SK-N-SH treated with all-trans-retinoic acid at 6 μM for 48 hours (cell line): ENCODE data around the gene COQ10A.
A peak's percentile ranks its signal among the peaks of the same experiment; 100 is the strongest.

Experiments
- ATAC-seq: fragments of 200-7000 bp; cut with Tn5 transposase; 3 replicates; pipeline ENCODE4 v1.9.1; 2020; ENCODE audit warnings: mild to moderate bottlenecking, moderate library complexity
- ARNTL ChIP-seq: fragments of 450-650 bp; formaldehyde crosslinking; IDR thresholded peaks from 2 replicates; pipeline ENCODE4 v1.5.0; 2020; ENCODE audit warnings: low read depth, mild to moderate bottlenecking, moderate library complexity, borderline replicate concordance
- BACH2 ChIP-seq: fragments of 250-450 bp; sonication (Bioruptor Pico); IDR thresholded peaks from 2 replicates; pipeline ENCODE4 v1.9.0; 2021; ENCODE audit warnings: mild to moderate bottlenecking, borderline replicate concordance
- CREB5 ChIP-seq: fragments of 250-450 bp; sonication (Bioruptor Pico); IDR thresholded peaks from 2 replicates; pipeline ENCODE4 v1.5.1; 2020; ENCODE audit warnings: low read depth, mild to moderate bottlenecking, moderate library complexity
- CSDC2 ChIP-seq: fragments of 250-450 bp; sonication (Bioruptor Pico); IDR thresholded peaks from 2 replicates; pipeline ENCODE4 v1.5.0; 2020; ENCODE audit warnings: mild to moderate bottlenecking, moderate library complexity
- CSRNP3 ChIP-seq: fragments of 250-450 bp; sonication (Bioruptor Pico); IDR thresholded peaks from 2 replicates; pipeline ENCODE4 v1.5.1; 2021; ENCODE audit warnings: mild to moderate bottlenecking, moderate library complexity
- ESRRG ChIP-seq: fragments of 250-450 bp; sonication (Bioruptor Pico); IDR thresholded peaks from 2 replicates; pipeline ENCODE4 v1.6.1; 2021; ENCODE audit warnings: mild to moderate bottlenecking
- GLIS3 ChIP-seq: fragments of 250-450 bp; sonication (Bioruptor Pico); IDR thresholded peaks from 2 replicates; pipeline ENCODE4 v1.5.0; 2020; ENCODE audit warnings: mild to moderate bottlenecking, moderate library complexity
- ISL1 ChIP-seq: fragments of 250-450 bp; sonication (Bioruptor Pico); IDR thresholded peaks from 2 replicates; pipeline ENCODE4 v2.1.2; 2022; ENCODE audit warnings: mild to moderate bottlenecking, moderate library complexity
- OSR1 ChIP-seq: fragments of 250-450 bp; sonication (Bioruptor Pico); IDR thresholded peaks from 2 replicates; pipeline ENCODE4 v1.8.0; 2022; ENCODE audit warnings: moderate library complexity, mild to moderate bottlenecking, inconsistent platforms
- PATZ1 ChIP-seq: fragments of 250-450 bp; sonication (Bioruptor Pico); IDR thresholded peaks from 2 replicates; pipeline ENCODE4 v1.8.0; 2020; ENCODE audit warnings: mild to moderate bottlenecking, moderate library complexity, borderline replicate concordance
- POU6F1 ChIP-seq: fragments of 250-450 bp; sonication (Bioruptor Pico); IDR thresholded peaks from 2 replicates; pipeline ENCODE4 v1.8.0; 2021; ENCODE audit warnings: low read depth, mild to moderate bottlenecking, moderate library complexity, borderline replicate concordance
- RARB ChIP-seq: fragments of 250-450 bp; sonication (Bioruptor Pico); IDR thresholded peaks from 2 replicates; pipeline ENCODE4 v1.8.0; 2021; ENCODE audit warnings: mild to moderate bottlenecking, moderate library complexity
- TCF4 ChIP-seq: fragments of 250-450 bp; sonication (Bioruptor Pico); IDR thresholded peaks from 2 replicates; pipeline ENCODE4 v1.8.0; 2021; ENCODE audit warnings: mild to moderate bottlenecking, moderate library complexity, borderline replicate concordance
- TOX ChIP-seq: fragments of 250-450 bp; sonication (Bioruptor Pico); IDR thresholded peaks from 2 replicates; pipeline ENCODE4 v1.8.0; 2021; ENCODE audit warnings: mild to moderate bottlenecking, moderate library complexity, borderline replicate concordance
- ZC3H10 ChIP-seq: fragments of 250-450 bp; sonication (Bioruptor Pico); IDR thresholded peaks from 2 replicates; pipeline ENCODE4 v1.5.1; 2021; ENCODE audit warnings: mild to moderate bottlenecking, moderate library complexity
- ZFP3 ChIP-seq: fragments of 250-450 bp; sonication (Bioruptor Pico); IDR thresholded peaks from 2 replicates; pipeline ENCODE4 v1.5.0; 2020; ENCODE audit warnings: mild to moderate bottlenecking, moderate library complexity
- ZFP30 ChIP-seq: fragments of 450-650 bp; formaldehyde crosslinking; IDR thresholded peaks from 2 replicates; pipeline ENCODE4 v1.5.0; 2022; ENCODE audit warnings: mild to moderate bottlenecking, moderate library complexity
- ZNF565 ChIP-seq: fragments of 450-650 bp; formaldehyde crosslinking; conservative IDR thresholded peaks from 2 replicates; pipeline ENCODE4 v1.5.0; 2020; ENCODE audit warnings: low read depth, mild to moderate bottlenecking, moderate library complexity
- ZNF70 ChIP-seq: fragments of 450-650 bp; formaldehyde crosslinking; IDR thresholded peaks from 2 replicates; pipeline ENCODE4 v1.5.0; 2020; ENCODE audit warnings: mild to moderate bottlenecking, moderate library complexity
- ZNF8 ChIP-seq: fragments of 450-650 bp; formaldehyde crosslinking; IDR thresholded peaks from 2 replicates; pipeline ENCODE4 v1.5.0; 2020; ENCODE audit warnings: mild to moderate bottlenecking, moderate library complexity

Gene COQ10A

GRCh38 chr12:56258068-56258819 lies 8.5 kb upstream of the COQ10A start, which contains the start of gene ANKRD52:
ANKRD52 (minus strand) TSS chr12:56258384; CDS start chr12:56258269, 115 bp downstream.
- TF ChIP-seq GLIS3 (CRISPR knock-in tag) = no peak
- no peak for TF ChIP-seq ZFP30 (CRISPR knock-in tag)
- TF ChIP-seq ARNTL = no peak
- no peak for TF ChIP-seq CSDC2 (CRISPR knock-in tag)
- TF ChIP-seq ZC3H10 (CRISPR knock-in tag) = no peak
- TF ChIP-seq ZNF565 (CRISPR knock-in tag) = no peak
- no peak for TF ChIP-seq ISL1 (CRISPR knock-in tag)
- TF ChIP-seq OSR1 (CRISPR knock-in tag) = no peak
- no peak for TF ChIP-seq ESRRG (CRISPR knock-in tag)
- no peak for TF ChIP-seq CREB5 (CRISPR knock-in tag)
- no peak for TF ChIP-seq TOX (CRISPR knock-in tag)
- no peak for TF ChIP-seq TCF4 (CRISPR knock-in tag)
- peak; percentile 84 for ATAC-seq

GRCh38 chr12:56258820-56259183 lies 7.9 kb upstream of the COQ10A start:
- ATAC-seq = no peak; the same call in 1 of the 3 replicates
- TF ChIP-seq ZNF8 (CRISPR knock-in tag) (no peak), RARB (CRISPR knock-in tag) (no peak), POU6F1 (CRISPR knock-in tag) (no peak), PATZ1 (no peak), ARNTL (no peak), CSRNP3 (no peak), CREB5 (CRISPR knock-in tag) (no peak), ZC3H10 (CRISPR knock-in tag) (no peak), ISL1 (CRISPR knock-in tag) (no peak)

- TF ChIP-seq TOX (CRISPR knock-in tag) (no peak), ZFP30 (CRISPR knock-in tag) (no peak), ZNF8 (CRISPR knock-in tag) (no peak), CSDC2 (CRISPR knock-in tag) (no peak), TCF4 (CRISPR knock-in tag) (no peak), ZFP3 (CRISPR knock-in tag) (no peak), OSR1 (CRISPR knock-in tag) (no peak), PATZ1 (no peak), ZNF70 (CRISPR knock-in tag) (no peak), CREB5 (CRISPR knock-in tag) (no peak), BACH2 (CRISPR knock-in tag) (no peak)
These were observed 6.4 kb upstream of the COQ10A start for GRCh38 chr12:56260380-56260779.

More at GRCh38 chr12:56260380-56260779, 6.4 kb upstream of the COQ10A start:
- ATAC-seq = no peak
